Measurements from ENCODE around the gene PIGS. TPM values are rescaled to one million over a fixed set of nuclear protein-coding genes. Genes with fewer than 3 reads are reported as not detected.
"Not testable (repeated sequence)": the region's sequence is repeated elsewhere in the genome, so short reads cannot be mapped to it uniquely, and the experiment has no call there.

PIGS gene
- total RNA-seq, 1 donor from 2014 or later = 63.1 TPM

GRCh38 chr17:28613931-28614381, 42.6 kb upstream of the PIGS start, which contains the start of gene RSKR:
Gene RSKR (minus strand): TSS chr17:28614185. CDS start chr17:28614161, 24 bp downstream.
- DNase-seq = no peak
- Mint-ChIP-seq H3K4me1 (ENCODE audit: low read depth, unreplicated experiment) (peaks cover 3% of the 10 kb centered on the region), H3K9me3 (ENCODE audit: unreplicated experiment) (peaks cover 3% of the 10 kb centered on the region), H3K27me3 (ENCODE audit: unreplicated experiment) (peaks cover 3% of the 10 kb centered on the region), H3K27ac (ENCODE audit: unreplicated experiment) (peak within 1 kb of the TSS; percentile 64), H3K36me3 (ENCODE audit: unreplicated experiment) (peaks cover 4% of the 10 kb centered on the region), H3K4me3 (ENCODE audit: unreplicated experiment) (peak within 1 kb of the TSS; percentile 30)
- TF ChIP-seq, protein P1, sequence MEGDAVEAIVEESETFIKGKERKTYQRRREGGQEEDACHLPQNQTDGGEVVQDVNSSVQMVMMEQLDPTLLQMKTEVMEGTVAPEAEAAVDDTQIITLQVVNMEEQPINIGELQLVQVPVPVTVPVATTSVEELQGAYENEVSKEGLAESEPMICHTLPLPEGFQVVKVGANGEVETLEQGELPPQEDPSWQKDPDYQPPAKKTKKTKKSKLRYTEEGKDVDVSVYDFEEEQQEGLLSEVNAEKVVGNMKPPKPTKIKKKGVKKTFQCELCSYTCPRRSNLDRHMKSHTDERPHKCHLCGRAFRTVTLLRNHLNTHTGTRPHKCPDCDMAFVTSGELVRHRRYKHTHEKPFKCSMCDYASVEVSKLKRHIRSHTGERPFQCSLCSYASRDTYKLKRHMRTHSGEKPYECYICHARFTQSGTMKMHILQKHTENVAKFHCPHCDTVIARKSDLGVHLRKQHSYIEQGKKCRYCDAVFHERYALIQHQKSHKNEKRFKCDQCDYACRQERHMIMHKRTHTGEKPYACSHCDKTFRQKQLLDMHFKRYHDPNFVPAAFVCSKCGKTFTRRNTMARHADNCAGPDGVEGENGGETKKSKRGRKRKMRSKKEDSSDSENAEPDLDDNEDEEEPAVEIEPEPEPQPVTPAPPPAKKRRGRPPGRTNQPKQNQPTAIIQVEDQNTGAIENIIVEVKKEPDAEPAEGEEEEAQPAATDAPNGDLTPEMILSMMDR (IDR thresholded peaks at IDR 0.05; ENCODE audit: partially characterized antibody, unreplicated experiment) = no peak

DNA sequence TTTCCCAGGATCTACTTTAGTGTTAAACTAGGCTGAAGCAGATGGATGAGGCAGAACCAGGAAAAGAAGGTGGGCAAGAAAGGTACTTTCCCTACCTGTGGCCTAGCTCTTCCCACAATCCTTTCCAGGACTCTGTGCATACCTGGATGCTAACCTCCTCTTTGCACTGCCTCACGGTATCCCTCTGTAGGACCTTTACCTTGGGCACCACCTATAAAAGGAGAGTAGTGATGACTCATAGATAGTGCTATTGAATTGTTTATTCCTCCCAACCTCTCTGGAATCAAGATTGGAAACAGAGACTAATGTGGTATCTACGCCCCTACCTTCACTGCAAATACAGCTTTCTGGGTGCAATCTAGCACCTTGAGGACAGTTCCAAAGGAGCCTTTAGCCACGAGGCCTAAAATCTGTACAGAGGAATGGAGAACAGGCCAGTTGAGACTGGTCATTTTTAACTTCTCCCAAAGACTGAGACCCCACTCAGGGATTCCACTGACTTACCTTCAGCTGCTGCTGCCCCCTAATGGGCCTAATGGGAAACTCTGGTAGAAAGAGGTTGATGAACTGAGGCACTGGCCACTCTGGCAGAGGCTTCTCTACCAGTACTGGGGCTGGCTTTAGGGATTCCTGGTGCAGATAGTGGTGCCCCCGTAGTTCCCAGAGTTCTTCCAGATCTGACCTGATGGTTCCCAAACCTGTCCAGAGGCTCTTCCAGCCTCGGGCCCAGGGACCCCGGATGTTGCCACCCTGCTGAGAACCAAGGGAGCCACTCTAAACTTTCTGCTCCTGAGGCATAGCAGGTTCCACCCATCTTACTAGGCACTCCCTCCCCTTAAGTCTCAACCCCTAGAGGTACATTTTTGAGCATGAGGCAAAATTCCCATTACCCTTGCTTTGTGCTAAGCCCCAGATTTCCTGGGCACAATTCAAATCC, 41.9 kb upstream of the PIGS start:
- H3K4me3 Mint-ChIP-seq (ENCODE audit: unreplicated experiment) = peak overlapping the region; percentile 30
- peaks cover 3% of the 10 kb centered on the region for H3K9me3 Mint-ChIP-seq (ENCODE audit: unreplicated experiment)
- peak overlapping the region; percentile 64 for H3K27ac Mint-ChIP-seq (ENCODE audit: unreplicated experiment)
- DNase-seq = peak; percentile 60
- H3K36me3 Mint-ChIP-seq (ENCODE audit: unreplicated experiment) = peaks cover 4% of the 10 kb centered on the region
- peaks cover 3% of the 10 kb centered on the region for H3K4me1 Mint-ChIP-seq (ENCODE audit: low read depth, unreplicated experiment)
- TF ChIP-seq, protein P1 (IDR thresholded peaks at IDR 0.05; ENCODE audit: partially characterized antibody, unreplicated experiment) = peak; percentile 71
- peaks cover 3% of the 10 kb centered on the region for H3K27me3 Mint-ChIP-seq (ENCODE audit: unreplicated experiment)

DNA sequence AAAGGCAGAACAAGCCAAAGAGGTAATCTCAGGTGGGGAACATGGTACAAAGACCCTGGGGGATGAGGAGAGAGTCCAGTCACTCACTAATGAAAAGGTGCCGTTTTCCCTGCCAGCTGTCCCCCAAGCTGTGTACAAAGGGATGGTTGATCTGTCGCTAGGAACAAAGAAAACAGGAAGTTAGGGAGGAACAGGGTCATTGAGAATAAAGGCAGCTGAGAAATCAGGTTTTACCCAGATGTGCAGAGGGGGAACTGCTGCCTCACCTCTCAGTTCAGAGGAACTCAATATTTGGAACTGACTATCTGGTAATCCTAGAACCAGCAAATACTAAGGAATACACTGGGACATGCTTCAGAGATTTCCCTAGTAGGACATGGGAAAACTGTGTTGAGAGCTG, 41.2 kb upstream of the PIGS start:
- H3K27me3 Mint-ChIP-seq (ENCODE audit: unreplicated experiment) = peaks cover 3% of the 10 kb centered on the region
- H3K4me1 Mint-ChIP-seq (ENCODE audit: low read depth, unreplicated experiment) = peaks cover 3% of the 10 kb centered on the region
- peaks cover 3% of the 10 kb centered on the region for H3K9me3 Mint-ChIP-seq (ENCODE audit: unreplicated experiment)
- no peak overlapping the region for H3K4me3 Mint-ChIP-seq (ENCODE audit: unreplicated experiment)
- DNase-seq = no peak
- H3K27ac Mint-ChIP-seq (ENCODE audit: unreplicated experiment) = peak overlapping the region; percentile 64
- TF ChIP-seq, protein P1 (IDR thresholded peaks at IDR 0.05; ENCODE audit: partially characterized antibody, unreplicated experiment) = no peak
- peaks cover 4% of the 10 kb centered on the region for H3K36me3 Mint-ChIP-seq (ENCODE audit: unreplicated experiment)

DNA sequence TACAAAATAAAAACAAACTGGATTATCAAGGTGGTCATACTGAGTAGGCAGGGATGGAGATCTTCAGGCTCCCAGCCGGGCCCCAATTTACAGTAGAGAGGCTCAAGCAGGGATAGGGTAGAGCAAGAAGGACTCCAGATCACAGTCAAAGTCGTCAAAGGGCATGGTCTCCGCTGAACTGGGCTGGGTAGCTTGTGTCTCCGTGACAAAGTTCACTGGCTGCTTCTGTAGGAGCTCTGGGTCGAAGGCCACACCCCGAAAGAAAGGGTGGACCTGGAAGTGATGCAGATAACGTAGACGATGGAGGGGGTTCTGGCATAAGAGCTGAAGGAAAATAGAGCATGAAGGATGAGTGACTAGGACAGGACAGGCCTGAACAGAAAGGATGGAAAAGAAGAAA, 39.1 kb upstream of the PIGS start:
- Mint-ChIP-seq H3K36me3 (ENCODE audit: unreplicated experiment) (peaks cover 4% of the 10 kb centered on the region), H3K9me3 (ENCODE audit: unreplicated experiment) (peaks cover 2% of the 10 kb centered on the region), H3K27ac (ENCODE audit: unreplicated experiment) (no peak overlapping the region), H3K4me3 (ENCODE audit: unreplicated experiment) (no peak overlapping the region), H3K27me3 (ENCODE audit: unreplicated experiment) (peaks cover 5% of the 10 kb centered on the region), H3K4me1 (ENCODE audit: low read depth, unreplicated experiment) (peaks cover 3% of the 10 kb centered on the region)
- DNase-seq = no peak
- TF ChIP-seq, protein P1 (IDR thresholded peaks at IDR 0.05; ENCODE audit: partially characterized antibody, unreplicated experiment) = no peak

GRCh38 chr17:28604031-28604430, 32.7 kb upstream of the PIGS start:
- not testable (repeated sequence) for H3K9me3 Mint-ChIP-seq (ENCODE audit: unreplicated experiment); H3K4me1 Mint-ChIP-seq (ENCODE audit: low read depth, unreplicated experiment); H3K27me3 Mint-ChIP-seq (ENCODE audit: unreplicated experiment); H3K4me3 Mint-ChIP-seq (ENCODE audit: unreplicated experiment); H3K27ac Mint-ChIP-seq (ENCODE audit: unreplicated experiment); H3K36me3 Mint-ChIP-seq (ENCODE audit: unreplicated experiment)
- DNase-seq = peak; percentile 21
